NCI-H510A treated with DMSO at 0.1 percent for 48 hours (cell line): ENCODE data around the gene SEMA6D.

ENCODE experiments used
- DNase-seq: peaks from one replicate; lab custom pipeline; 2025; lab: John Stamatoyannopoulos, UW

The SEMA6D gene

GRCh38 chr15:47717036-47717612 lies at the start of gene SEMA6D:
TSS of gene SEMA6D (plus strand) at chr15:47717505. CDS start at chr15:47759799, 42,294 bp downstream.
- DNase-seq, result peak; percentile 63

- DNase-seq, result no peak
Observed at GRCh38 chr15:47669221-47669620, 48.1 kb upstream of the SEMA6D start.

- DNase-seq, result no peak
Observed at GRCh38 chr15:47670365-47670764, 46.9 kb upstream of the SEMA6D start.

- DNase-seq, result no peak
Observed at GRCh38 chr15:47673232-47673761, 44.0 kb upstream of the SEMA6D start.

- DNase-seq, result peak; percentile 85
Observed at GRCh38 chr15:47674586-47675232, 42.6 kb upstream of the SEMA6D start.

GRCh38 chr15:47675735-47676134 lies 41.6 kb upstream of the SEMA6D start:
- DNase-seq, result no peak

- no peak for DNase-seq
Observed at GRCh38 chr15:47678040-47678439, 39.3 kb upstream of the SEMA6D start.

GRCh38 chr15:47682661-47683060 lies 34.6 kb upstream of the SEMA6D start:
- no peak for DNase-seq

- DNase-seq, result no peak
Observed at GRCh38 chr15:47685141-47685870, 32.0 kb upstream of the SEMA6D start.

- no peak for DNase-seq
Observed at GRCh38 chr15:47688573-47689086, 28.7 kb upstream of the SEMA6D start.

GRCh38 chr15:47689660-47690059 lies 27.6 kb upstream of the SEMA6D start:
- no peak for DNase-seq

GRCh38 chr15:47691882-47692281 lies 25.4 kb upstream of the SEMA6D start:
- no peak for DNase-seq

- DNase-seq, result no peak
Observed at GRCh38 chr15:47696351-47696750, 21.0 kb upstream of the SEMA6D start.

- DNase-seq, result no peak
Observed at GRCh38 chr15:47705281-47705997, 11.9 kb upstream of the SEMA6D start.

GRCh38 chr15:47707391-47707790 lies 9.9 kb upstream of the SEMA6D start:
- DNase-seq, result no peak

GRCh38 chr15:47708161-47708980 lies 8.9 kb upstream of the SEMA6D start:
- no peak for DNase-seq

- peak; percentile 2 for DNase-seq
Observed at GRCh38 chr15:47711655-47712054, 5.7 kb upstream of the SEMA6D start.

GRCh38 chr15:47715402-47715801 lies 1.9 kb upstream of the SEMA6D start:
- DNase-seq, result no peak

- DNase-seq, result no peak
Observed at GRCh38 chr15:47715856-47716445, 1.4 kb upstream of the SEMA6D start.

GRCh38 chr15:47716516-47716915 lies 789 bp upstream of the SEMA6D start:
- DNase-seq, result no peak
